Measurements from ENCODE around the gene SDS. TPM values are rescaled to one million over a fixed set of nuclear protein-coding genes. Genes with fewer than 3 reads are reported as not detected.

The SDS gene
- total RNA-seq, 1 donor from 2014 or later, result 6.4 TPM

GRCh38 chr12:113425960-113426453 is 22.3 kb upstream of the SDS start:
- no peak for DNase-seq (ENCODE audit: low spot score)

- no peak for DNase-seq (ENCODE audit: low spot score)
These were observed 21.5 kb upstream of the SDS start for GRCh38 chr12:113424915-113425823.

- no peak for DNase-seq (ENCODE audit: low spot score)
These were observed 20.8 kb upstream of the SDS start for GRCh38 chr12:113424456-113424855.

- no peak for DNase-seq (ENCODE audit: low spot score)
These were observed 19.4 kb upstream of the SDS start for GRCh38 chr12:113422886-113423669.

GRCh38 chr12:113422030-113422885 is 18.6 kb upstream of the SDS start, which contains the start of gene SDSL:
SDSL (plus strand) TSS chr12:113422380; CDS start chr12:113427983, 5,603 bp downstream.
- DNase-seq (ENCODE audit: low spot score), result peak; percentile 79

- DNase-seq (ENCODE audit: low spot score), result no peak
These were observed 17.4 kb upstream of the SDS start for GRCh38 chr12:113420996-113421595.

- no peak for DNase-seq (ENCODE audit: low spot score)
These were observed 14.7 kb upstream of the SDS start for GRCh38 chr12:113418213-113418879.

GRCh38 chr12:113416091-113416754 is 12.5 kb upstream of the SDS start:
- no peak for DNase-seq (ENCODE audit: low spot score)

- DNase-seq (ENCODE audit: low spot score), result no peak
These were observed 10.9 kb upstream of the SDS start for GRCh38 chr12:113414519-113415038.

- no peak for DNase-seq (ENCODE audit: low spot score)
These were observed 9.8 kb upstream of the SDS start for GRCh38 chr12:113413488-113413939.

GRCh38 chr12:113409462-113410124 is 5.9 kb upstream of the SDS start:
- DNase-seq (ENCODE audit: low spot score), result no peak

- DNase-seq (ENCODE audit: low spot score), result no peak
These were observed 5.1 kb upstream of the SDS start for GRCh38 chr12:113408756-113409298.

- DNase-seq (ENCODE audit: low spot score), result no peak
These were observed 4.4 kb upstream of the SDS start for GRCh38 chr12:113407931-113408600.

- DNase-seq (ENCODE audit: low spot score), result no peak
These were observed 2.0 kb upstream of the SDS start for GRCh38 chr12:113405694-113406093.

- no peak for DNase-seq (ENCODE audit: low spot score)
These were observed 964 bp downstream of the SDS start for GRCh38 chr12:113402586-113403260.

GRCh38 chr12:113401066-113402000 is 2.4 kb downstream of the SDS start:
- no peak for DNase-seq (ENCODE audit: low spot score)

All from ureter (tissue), 1 donor.